DND-41 (cell line): ENCODE data around the gene KHK.

ENCODE experiments used
- ATAC-seq: fragments of 200-7000 bp; cut with Tn5 transposase; 3 replicates; pipeline ENCODE4 v1.9.1; 2021; ENCODE audit warnings: low read depth; ENCODE audit not compliant: insufficient read depth
- DNase-seq: peaks from one replicate; pipeline ENCODE4 v3.0.0-alpha.2; 2020
- H2AFZ ChIP-seq: 2 replicates; pipeline ENCODE4 v1.6.0; 2012; ENCODE audit warnings: low read depth, low read length
- H3K27ac ChIP-seq: 2 replicates; pipeline ENCODE4 v1.5.1; 2012; ENCODE audit warnings: low read length, inconsistent platforms
- H3K27me3 ChIP-seq: fragments of 200-600 bp; sonication (generic); 2 replicates; pipeline ENCODE4 v1.6.0; 2012; ENCODE audit warnings: low read length, mild to moderate bottlenecking, inconsistent platforms; ENCODE audit not compliant: insufficient read depth, poor library complexity
- H3K36me3 ChIP-seq: 2 replicates; pipeline ENCODE4 v1.5.1; 2012; ENCODE audit warnings: low read length, inconsistent platforms; ENCODE audit not compliant: insufficient read depth
- H3K4me1 ChIP-seq: 2 replicates; pipeline ENCODE4 v1.5.1; 2012; ENCODE audit warnings: mild to moderate bottlenecking, low read length; ENCODE audit not compliant: insufficient read depth
- H3K4me2 ChIP-seq: 2 replicates; pipeline ENCODE4 v1.6.0; 2012; ENCODE audit warnings: mild to moderate bottlenecking, moderate library complexity, low read length, inconsistent platforms; ENCODE audit not compliant: insufficient read depth
- H3K4me3 ChIP-seq, 2 experiments: fragments of 200-600 bp in 1 of 2; shearing (Covaris generic) in 1 of 2; 2 replicates each; pipeline ENCODE4 v1.5.1; 2012 to 2016; ENCODE audit warnings: inconsistent platforms in 2 of 2, low read length in 2 of 2, mild to moderate bottlenecking in 2 of 2, low read depth in 1 of 2, moderate library complexity in 1 of 2
- H3K79me2 ChIP-seq: 2 replicates; pipeline ENCODE4 v1.6.0; 2012; ENCODE audit warnings: low read length, inconsistent platforms; ENCODE audit not compliant: insufficient read depth
- H3K9ac ChIP-seq: 2 replicates; pipeline ENCODE4 v1.6.0; 2012; ENCODE audit warnings: low read depth, mild to moderate bottlenecking, inconsistent platforms, low read length, moderate library complexity
- H3K9me3 ChIP-seq: 2 replicates; pipeline ENCODE4 v1.5.1; 2012; ENCODE audit warnings: low read length, moderate library complexity, mild to moderate bottlenecking, inconsistent platforms; ENCODE audit not compliant: insufficient read depth, severe bottlenecking
- H4K20me1 ChIP-seq: 2 replicates; pipeline ENCODE4 v1.6.0; 2012; ENCODE audit warnings: low read length; ENCODE audit not compliant: insufficient read depth
- EZH2 ChIP-seq: IDR thresholded peaks from 3 replicates; pipeline ENCODE4 v1.6.1; 2012; ENCODE audit warnings: borderline replicate concordance, low read depth, mild to moderate bottlenecking, moderate library complexity, low read length, inconsistent platforms; ENCODE audit not compliant: severe bottlenecking
- TF ChIP-seq, protein P1 (sequence below): IDR thresholded peaks from 2 replicates; pipeline ENCODE4 v1.5.1; 2012; ENCODE audit warnings: borderline replicate concordance, low read length, moderate library complexity, mild to moderate bottlenecking; ENCODE audit not compliant: poor library complexity, severe bottlenecking; ENCODE audit errors: extremely low read depth

The KHK gene

DNA sequence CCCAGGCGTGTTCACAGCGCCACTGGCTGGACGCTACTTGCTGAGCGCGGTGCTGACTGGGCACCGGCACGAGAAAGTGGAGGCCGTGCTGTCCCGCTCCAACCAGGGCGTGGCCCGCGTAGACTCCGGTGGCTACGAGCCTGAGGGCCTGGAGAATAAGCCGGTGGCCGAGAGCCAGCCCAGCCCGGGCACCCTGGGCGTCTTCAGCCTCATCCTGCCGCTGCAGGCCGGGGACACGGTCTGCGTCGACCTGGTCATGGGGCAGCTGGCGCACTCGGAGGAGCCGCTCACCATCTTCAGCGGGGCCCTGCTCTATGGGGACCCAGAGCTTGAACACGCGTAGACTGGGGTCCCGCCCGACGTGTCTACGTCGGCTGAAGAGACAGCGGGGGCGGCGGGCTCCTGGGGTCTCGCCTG lies 891 bp upstream of the KHK start:
- Histone ChIP-seq H2AFZ (peak overlapping the region; percentile 78), H4K20me1 (no peaks in the 10 kb centered on the region), H3K9ac (peak overlapping the region; percentile 95), H3K4me3 (peak overlapping the region; percentile 35 to 72; a peak in 3 of 4 replicates), H3K27ac (peak overlapping the region; percentile 83), H3K4me1 (peaks cover 67% of the 10 kb centered on the region), H3K36me3 (no peaks in the 10 kb centered on the region), H3K79me2 (peaks cover 10% of the 10 kb centered on the region), H3K4me2 (peak overlapping the region; percentile 96), H3K9me3 (no peaks in the 10 kb centered on the region), H3K27me3 (no peaks in the 10 kb centered on the region)
- ATAC-seq, result no peak
- no peak for TF ChIP-seq EZH2
- TF ChIP-seq, protein P1, sequence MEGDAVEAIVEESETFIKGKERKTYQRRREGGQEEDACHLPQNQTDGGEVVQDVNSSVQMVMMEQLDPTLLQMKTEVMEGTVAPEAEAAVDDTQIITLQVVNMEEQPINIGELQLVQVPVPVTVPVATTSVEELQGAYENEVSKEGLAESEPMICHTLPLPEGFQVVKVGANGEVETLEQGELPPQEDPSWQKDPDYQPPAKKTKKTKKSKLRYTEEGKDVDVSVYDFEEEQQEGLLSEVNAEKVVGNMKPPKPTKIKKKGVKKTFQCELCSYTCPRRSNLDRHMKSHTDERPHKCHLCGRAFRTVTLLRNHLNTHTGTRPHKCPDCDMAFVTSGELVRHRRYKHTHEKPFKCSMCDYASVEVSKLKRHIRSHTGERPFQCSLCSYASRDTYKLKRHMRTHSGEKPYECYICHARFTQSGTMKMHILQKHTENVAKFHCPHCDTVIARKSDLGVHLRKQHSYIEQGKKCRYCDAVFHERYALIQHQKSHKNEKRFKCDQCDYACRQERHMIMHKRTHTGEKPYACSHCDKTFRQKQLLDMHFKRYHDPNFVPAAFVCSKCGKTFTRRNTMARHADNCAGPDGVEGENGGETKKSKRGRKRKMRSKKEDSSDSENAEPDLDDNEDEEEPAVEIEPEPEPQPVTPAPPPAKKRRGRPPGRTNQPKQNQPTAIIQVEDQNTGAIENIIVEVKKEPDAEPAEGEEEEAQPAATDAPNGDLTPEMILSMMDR, result no peak
- no peak for DNase-seq

DNA sequence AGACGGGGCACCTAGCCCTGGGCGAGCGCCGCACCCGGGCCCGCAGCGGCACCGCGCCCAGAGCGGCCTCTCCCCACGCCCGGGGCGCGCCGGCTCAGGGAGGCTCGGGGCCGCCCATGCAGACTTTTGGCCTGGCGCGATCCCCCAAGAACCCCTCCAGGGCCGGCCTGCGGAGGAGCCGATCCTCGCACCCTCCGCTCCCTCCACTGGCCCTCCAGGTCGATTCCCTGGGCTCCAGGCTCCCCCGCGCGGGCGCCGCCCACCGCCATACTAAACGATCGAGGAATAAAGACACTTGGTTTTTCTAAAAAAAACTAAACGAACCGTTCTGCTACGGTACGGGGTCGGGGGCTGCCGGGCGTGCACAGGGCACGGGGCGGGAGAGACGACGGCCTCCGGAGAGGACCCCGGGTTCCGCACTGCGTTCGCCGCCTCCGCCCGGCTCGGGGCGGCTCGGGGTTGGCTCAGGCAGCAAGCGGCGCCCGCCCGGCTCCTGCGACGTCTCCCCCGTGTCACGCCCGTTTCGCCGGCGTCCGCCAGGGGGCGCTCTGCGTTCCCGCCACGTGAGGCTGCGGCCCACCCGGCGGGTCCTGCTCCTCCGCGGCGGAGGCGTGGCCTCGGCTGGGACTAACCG lies 365 bp upstream of the KHK start:
- Histone ChIP-seq H3K4me3 (peak overlapping the region; percentile 35 to 72; a peak in 3 of 4 replicates), H4K20me1 (no peaks in the 10 kb centered on the region), H3K4me2 (peak overlapping the region; percentile 96), H3K9me3 (no peaks in the 10 kb centered on the region), H3K36me3 (no peaks in the 10 kb centered on the region), H3K4me1 (peaks cover 62% of the 10 kb centered on the region), H3K79me2 (peaks cover 10% of the 10 kb centered on the region), H3K27me3 (no peaks in the 10 kb centered on the region), H3K27ac (peak overlapping the region; percentile 83), H2AFZ (peak overlapping the region; percentile 78), H3K9ac (peak overlapping the region; percentile 95)
- TF ChIP-seq, protein P1, result peak; percentile 85
- TF ChIP-seq EZH2, result no peak
- peak; percentile 98 for DNase-seq
- ATAC-seq, result peak; percentile 90

DNA sequence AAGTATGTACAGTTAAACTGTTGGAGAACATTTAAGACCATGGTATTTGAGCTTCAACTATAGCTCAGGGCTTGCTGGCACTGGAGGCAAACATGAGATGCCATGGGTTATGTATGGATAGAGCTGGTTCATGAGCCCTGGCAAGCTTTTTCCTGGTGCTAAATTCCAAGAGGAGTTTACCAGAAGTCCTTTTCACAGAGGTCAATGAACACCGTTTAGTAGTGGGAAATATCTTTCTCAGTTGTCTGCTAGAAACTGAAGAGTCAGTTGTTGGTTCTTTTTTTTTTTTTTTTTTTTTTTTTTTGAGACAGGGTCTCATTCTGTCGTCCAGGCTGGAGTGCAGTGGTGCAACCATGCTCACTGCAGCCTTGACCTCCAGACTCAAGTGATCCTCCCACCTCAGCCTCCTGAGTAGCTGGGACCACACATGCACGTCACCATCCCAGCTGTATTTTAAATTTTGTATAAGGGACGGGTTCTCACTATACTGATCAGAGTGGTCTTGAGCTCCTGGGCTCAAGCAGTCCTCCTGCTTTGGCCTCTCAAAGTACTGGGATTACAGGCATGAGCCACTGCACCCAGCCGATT lies 1.3 kb downstream of the KHK start:
- no peak for ATAC-seq
- no peak for DNase-seq
- Histone ChIP-seq H3K4me1 (peaks cover 47% of the 10 kb centered on the region), H3K9ac (peak overlapping the region; percentile 95; the same call in 1 of the 2 replicates), H4K20me1 (no peaks in the 10 kb centered on the region), H3K27ac (no peak overlapping the region), H3K4me2 (peak overlapping the region; percentile 96), H2AFZ (no peak overlapping the region), H3K4me3 (no peak overlapping the region), H3K79me2 (peaks cover 10% of the 10 kb centered on the region), H3K9me3 (no peaks in the 10 kb centered on the region), H3K36me3 (no peaks in the 10 kb centered on the region), H3K27me3 (no peaks in the 10 kb centered on the region)
- no peak for TF ChIP-seq EZH2
- TF ChIP-seq, protein P1, result no peak
